HG02588 (cell line): Measurements from ENCODE around the gene TMEM269.

Experiments used
- ATAC-seq: cut with Tn5 transposase; IDR thresholded peaks from one replicate; pipeline ENCODE4 v1.9.1; 2021; ENCODE audit warnings: mild to moderate bottlenecking, moderate library complexity; ENCODE audit not compliant: unreplicated experiment

TMEM269 gene

DNA sequence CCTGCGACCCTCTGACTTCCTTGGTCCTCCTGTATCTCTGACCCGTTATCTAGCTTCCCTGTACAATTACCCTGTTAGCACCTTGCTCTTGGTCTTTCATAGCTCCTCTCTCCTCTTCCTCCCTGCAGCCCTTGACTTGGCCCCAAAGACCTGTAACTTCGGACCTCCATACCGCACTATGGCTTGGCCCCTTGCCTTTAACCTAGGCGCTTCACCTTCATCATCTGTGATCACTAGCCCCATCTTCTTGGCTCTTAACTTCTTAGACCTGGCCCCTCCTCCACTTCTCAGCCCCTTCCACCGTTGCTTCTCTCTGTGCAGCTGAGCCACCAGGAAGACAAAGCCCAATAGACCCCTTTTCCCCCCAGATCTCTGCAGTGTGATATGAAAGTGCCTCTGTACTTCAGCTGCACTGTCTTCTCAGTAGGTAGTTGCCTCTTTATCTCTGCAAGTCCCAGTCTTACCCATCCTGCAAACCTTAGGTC lies 62.4 kb downstream of the TMEM269 start:
- no peak for ATAC-seq

DNA sequence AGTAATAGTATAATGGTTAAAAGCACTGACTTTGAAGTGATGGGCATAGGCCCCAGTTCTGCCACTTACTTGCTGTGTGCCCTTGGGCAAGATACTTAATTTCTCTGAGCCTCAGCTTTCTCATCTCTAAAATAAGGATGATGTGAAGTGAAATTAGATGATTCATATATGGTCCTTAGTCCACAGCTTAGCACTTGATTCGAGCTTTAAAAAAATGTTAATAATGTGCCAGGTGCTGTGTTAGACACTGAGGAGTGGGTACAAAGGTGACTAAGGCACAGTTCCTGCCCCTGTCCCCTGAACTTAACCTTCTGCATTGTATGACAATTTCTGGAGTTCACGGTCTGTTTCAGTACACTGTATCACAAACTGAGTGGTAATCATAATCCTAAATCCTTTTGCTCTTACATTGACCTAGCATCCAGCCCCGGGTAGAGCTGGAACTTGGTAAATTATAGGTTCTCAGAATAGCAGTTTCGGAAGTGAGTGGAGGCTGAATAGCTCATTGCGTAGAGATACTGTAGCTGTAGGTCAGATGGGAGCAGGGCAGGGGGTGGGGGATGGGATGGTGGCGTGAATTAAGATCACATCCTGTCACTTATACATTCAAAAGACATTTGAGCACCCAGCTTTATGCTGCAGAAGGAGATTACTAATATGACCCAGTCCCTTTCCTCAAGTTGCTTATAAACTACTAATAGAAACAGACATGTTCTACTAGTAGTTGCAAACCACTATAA lies 63.1 kb downstream of the TMEM269 start:
- no peak for ATAC-seq

DNA sequence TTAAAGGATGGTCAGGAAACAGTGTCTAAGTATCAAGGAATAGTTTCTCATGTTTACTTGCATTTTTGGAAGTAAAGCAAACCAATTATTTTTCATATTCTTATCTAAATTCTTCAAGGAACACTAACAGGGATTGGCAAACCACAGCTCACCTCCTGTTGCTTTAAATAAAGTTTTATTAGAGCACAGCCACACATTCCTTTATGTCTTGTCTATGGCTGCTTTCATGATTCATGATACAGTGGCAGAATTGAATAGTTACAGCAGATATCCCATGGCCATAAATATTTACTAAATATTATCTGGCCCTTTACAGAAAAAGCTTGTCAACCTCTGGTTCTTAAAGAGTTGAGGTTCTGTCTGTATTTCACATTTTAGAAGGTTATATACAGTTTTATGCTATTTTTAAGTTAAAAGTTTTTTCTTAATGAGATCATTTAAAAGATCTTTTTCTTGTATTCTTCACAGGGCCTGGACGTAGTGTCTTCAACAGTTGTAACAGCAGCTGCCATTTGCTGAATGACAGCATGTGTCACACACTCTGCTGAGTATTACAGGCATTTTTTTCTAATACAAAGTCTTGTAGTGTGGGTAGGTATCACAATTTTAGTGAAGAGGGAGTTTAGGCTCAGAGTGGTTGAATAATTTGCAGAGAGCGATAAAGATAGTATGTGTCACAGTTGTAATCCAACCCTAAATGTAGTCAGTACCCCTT lies 64.2 kb downstream of the TMEM269 start:
- no peak for ATAC-seq

DNA sequence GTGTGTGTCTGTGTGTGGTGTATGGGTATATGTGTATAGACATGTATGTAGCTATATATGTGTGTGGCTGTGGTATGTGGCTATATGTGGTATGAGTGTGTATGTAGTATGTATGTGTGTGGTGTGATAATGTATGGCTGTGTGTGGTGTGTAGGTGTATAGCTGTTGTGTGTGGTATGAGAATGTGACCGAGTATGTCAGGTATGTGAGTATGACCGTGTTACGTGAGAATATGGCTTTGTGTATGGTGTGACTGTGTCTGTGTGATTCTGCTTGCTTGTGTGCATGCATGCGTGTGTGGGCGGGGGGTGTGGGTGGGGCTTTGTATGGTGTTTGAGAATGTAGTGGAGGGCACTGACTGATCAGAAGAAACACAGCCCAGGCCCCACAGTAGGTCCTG lies 65.2 kb downstream of the TMEM269 start:
- no peak for ATAC-seq
